Measurements from ENCODE around the gene RAET1E.
"Not testable (repeated sequence)": the region's sequence is repeated elsewhere in the genome, so short reads cannot be mapped to it uniquely, and the experiment has no call there.

The RAET1E gene

GRCh38 chr6:149897855-149898744, at the start of gene RAET1E:
TSS of gene RAET1E (minus strand) at chr6:149898113. CDS start at chr6:149890901, 7,212 bp downstream.
- DNase-seq (ENCODE audit: low spot score) = no peak

DNA sequence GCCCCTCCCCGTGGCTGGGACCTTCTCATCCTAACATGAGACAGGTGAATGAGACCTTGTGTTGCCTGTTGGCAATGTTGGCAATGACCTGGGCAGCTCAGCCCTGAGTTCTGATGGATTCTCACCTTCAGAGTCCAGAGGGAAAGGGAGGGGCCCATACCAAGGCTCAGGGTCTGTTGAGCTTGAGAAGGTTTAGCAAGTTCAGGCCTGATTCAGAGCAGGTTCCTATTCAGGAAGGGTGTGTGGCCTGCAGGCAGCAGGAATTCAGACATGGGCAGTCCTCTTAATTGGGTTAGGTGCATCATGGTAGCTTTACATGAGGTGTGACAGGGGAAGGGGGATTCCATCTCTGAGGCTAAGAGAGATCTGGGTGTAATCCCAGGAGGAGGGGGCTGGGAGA, 49.6 kb upstream of the RAET1E start:
- DNase-seq (ENCODE audit: low spot score) = not testable (repeated sequence)

GRCh38 chr6:149946631-149947030, 48.7 kb upstream of the RAET1E start:
- not testable (repeated sequence) for DNase-seq (ENCODE audit: low spot score)

GRCh38 chr6:149945276-149945675, 47.4 kb upstream of the RAET1E start:
- DNase-seq (ENCODE audit: low spot score) = not testable (repeated sequence)

- not testable (repeated sequence) for DNase-seq (ENCODE audit: low spot score)
These were observed 45.4 kb upstream of the RAET1E start for GRCh38 chr6:149943321-149943720.

GRCh38 chr6:149942461-149942829, 44.5 kb upstream of the RAET1E start:
- DNase-seq (ENCODE audit: low spot score) = no peak

GRCh38 chr6:149941583-149942460, 43.9 kb upstream of the RAET1E start, which contains the start of gene ULBP2:
TSS of gene ULBP2 (plus strand) at chr6:149942014. CDS start at chr6:149942073, 59 bp downstream.
- peak; percentile 98 for DNase-seq (ENCODE audit: low spot score)

- DNase-seq (ENCODE audit: low spot score) = no peak
These were observed 42.7 kb upstream of the RAET1E start for GRCh38 chr6:149940672-149940982.

- DNase-seq (ENCODE audit: low spot score) = no peak
These were observed 42.2 kb upstream of the RAET1E start for GRCh38 chr6:149939909-149940671.

GRCh38 chr6:149939356-149939648, 41.4 kb upstream of the RAET1E start:
- no peak for DNase-seq (ENCODE audit: low spot score)

GRCh38 chr6:149938571-149939355, 40.9 kb upstream of the RAET1E start:
- DNase-seq (ENCODE audit: low spot score) = peak; percentile 50

DNA sequence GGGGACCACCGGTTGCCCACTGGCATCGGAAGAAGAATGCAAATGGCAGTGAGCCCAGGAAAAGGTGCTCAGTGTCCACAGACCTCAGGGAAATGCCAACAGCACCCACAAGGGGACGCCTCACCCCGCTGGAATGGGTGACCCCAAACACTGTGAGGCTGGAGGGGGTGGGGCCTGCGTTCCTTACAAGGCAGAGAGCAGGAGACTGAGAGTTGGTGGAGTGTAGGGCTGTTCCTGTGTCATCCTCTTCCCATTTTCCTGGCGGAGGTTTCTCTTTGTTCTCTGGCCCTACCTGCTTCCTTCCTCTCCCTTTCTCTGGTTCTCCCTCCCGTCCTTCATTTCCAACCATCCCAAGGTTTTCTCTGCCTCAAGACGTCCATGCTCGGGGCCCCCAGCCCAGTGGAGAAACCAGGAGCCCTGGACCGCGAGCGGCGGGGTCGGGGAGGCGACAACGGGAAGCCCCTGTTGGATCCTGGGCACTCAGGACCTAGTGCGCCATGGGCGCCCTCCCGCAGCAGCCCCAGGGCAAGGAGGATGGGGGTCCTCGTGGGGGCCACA, 40.2 kb upstream of the RAET1E start:
- DNase-seq (ENCODE audit: low spot score) = not testable (repeated sequence)

DNA sequence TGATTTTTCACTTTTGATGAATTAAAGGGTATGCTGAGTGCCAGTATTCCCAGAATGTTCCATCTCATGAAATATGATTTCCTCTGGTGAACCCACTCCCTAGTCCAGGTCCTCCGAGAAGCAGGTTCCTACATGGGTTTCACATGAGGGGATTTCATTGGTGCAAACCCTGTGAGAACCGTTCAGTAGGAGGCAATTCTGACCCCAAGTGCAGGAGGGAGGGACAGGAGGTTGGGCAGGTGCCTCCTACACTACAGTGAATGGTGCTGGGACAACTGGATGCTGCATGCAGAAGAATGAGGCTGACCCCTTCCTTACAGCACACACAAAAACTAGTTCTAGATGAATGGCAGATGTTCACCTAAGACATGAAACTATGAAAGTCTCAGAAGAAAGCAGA, 38.8 kb upstream of the RAET1E start:
- no peak for DNase-seq (ENCODE audit: low spot score)

DNA sequence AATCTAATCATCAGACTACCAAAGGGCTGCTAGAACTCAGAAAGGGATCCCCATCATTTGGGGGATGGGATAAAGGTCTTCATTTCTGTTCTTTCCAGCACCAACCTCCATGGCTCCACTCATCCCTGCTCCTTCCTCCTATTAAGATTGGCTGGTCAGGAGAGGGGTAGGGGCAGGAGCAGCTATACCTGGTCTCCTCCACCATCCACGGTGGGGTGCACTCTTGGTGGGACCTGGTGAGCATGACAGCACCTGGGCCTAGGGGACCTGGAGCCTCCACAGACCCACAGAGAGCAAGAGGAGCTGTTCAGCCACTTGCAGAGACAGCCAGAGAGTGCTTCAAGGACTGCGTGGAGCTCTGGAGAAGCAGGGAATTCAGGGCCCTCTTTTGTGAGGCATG, 37.8 kb upstream of the RAET1E start:
- no peak for DNase-seq (ENCODE audit: low spot score)

DNA sequence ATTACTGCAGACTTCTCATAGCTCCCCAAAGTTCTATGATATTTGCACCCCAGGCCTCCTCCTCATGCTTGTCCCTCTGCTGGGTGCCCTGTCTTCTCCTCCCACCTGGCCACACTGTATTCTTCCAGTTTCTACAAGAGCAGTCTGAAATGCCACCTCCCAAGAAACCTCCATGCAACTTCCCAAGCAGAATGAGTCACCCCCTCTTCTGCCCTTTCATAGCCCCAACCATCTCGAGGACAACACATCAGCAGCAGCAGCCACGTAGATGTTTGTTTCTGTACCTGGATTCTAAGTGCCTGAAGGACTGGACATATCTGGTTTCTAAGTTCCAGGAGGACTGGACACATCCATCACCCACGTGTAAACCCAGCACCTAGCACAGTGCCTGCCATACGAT, 37.3 kb upstream of the RAET1E start:
- no peak for DNase-seq (ENCODE audit: low spot score)

DNA sequence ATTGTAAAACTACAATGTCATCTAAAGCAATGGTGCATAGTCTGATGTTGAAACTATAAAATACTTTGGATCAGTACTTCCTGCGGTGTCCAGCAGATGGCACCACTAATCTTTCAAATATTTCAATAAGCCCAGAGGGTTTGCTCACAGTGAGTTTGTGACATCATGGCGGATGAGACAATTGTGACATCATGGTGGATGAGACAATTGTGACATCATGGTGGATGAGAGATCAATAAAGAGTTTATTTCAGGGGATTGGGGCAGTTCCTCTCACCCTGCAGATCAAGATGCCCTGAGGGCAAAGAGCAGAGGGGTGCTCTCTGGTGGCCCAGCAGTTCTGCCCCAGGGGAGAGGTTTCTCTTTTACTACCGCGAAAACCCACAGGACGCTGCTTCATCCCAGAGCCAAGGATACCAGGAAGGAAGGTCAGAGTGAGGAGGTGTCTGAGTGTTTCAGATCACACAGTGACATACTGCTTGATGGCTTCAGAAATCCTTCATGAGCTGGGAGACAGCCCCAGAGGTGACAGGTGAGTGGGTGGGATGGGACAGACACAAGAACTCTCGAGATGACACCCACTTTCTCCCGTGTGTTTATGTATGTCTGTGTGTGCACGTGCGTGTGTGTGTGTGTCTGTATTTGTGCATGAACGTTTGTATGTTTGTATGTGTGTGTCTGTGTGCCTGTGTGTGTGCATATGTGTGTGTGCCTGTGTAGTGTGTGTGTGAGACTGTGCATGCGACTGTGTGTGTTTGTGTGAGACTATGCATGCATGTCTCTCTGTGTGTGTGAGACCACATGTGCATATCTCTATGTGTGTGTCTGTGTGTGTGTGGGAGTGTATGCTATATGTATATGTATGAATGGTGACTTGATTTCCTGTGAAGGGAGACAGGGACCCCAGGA, 36.6 kb upstream of the RAET1E start:
- peak; percentile 65 for DNase-seq (ENCODE audit: low spot score)

DNA sequence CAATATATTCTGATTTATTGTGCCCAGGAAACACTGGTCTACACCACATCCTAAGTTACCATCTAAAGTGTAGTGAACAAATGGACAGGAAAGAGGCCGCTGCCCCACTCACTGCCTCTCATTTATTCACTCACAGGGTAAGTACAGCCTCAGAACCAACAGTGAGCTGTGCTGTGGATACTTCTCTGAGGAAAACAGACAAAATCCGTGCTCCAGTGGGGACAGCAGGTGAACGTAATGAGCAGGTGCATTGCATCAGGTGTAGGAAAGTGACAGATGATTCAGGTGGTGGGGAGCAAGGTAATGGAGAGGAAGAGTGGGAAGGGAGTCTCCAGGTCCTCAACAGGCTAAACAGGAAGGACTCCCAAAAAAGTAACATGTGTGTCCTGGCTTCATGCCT, 35.5 kb upstream of the RAET1E start:
- no peak for DNase-seq (ENCODE audit: low spot score)

DNA sequence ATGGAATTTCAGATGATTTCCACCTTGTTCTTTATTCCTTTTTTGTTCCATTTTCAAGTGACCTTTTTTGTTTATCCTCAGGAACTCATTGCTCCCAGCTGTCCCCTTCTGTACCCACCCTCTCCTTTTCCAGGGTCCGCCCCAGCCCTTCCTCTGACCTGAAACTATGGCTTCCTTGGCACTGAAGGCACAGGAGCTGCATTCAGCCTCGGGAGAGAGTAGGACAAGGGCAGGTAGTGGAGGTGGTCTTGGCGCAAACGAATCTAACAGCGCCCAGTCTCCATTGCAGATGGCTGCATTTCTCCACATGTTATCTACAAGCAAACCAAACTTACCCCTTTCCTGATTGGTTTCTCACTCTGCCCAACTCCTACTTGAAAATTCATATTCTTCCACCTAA, 35.1 kb upstream of the RAET1E start:
- no peak for DNase-seq (ENCODE audit: low spot score)

GRCh38 chr6:149931501-149931900, 33.6 kb upstream of the RAET1E start:
- no peak for DNase-seq (ENCODE audit: low spot score)

GRCh38 chr6:149929422-149929821, 31.5 kb upstream of the RAET1E start:
- no peak for DNase-seq (ENCODE audit: low spot score)
